ENCODE results near the gene CAMK2N2.

Gene CAMK2N2

DNA sequence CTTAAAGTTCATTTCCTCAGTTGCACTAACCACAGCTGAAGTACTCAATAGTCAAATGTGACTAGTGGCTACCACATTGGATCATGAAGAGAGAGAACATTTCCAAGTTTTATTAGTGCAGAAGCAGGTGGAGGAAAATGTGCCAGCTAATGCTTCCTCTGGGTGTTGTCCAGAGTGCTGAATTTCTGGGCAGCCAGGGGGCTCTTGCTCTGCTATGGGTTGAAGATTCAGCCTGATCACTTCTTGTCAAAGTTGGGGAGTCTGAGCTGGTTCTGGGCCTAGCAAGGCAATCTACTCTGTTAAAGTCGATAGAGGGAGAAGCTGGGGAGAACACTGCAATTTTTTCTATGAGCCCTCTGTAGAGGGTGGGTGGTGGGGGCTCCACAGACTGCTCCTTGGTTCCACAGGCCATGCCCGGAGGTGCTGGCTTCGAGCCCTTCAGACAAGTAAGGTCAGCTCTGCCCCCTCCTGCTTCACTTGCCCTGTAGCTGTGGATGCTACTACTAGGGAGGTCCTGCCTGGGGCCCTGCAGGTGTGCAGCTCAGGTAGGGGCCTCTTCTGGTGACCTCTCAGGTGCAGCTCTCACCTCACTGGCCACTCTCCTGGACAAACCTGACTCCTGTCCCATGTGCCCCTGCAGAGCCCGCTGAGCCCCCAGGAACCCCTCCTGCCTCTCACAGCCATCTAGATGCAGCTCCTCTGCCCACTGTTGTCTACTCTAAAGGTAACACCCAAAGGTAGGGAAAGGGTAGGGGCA, 20.8 kb downstream of the CAMK2N2 start:
- no peak for DNase-seq (ENCODE audit: low read depth in 2 of 2)

DNA sequence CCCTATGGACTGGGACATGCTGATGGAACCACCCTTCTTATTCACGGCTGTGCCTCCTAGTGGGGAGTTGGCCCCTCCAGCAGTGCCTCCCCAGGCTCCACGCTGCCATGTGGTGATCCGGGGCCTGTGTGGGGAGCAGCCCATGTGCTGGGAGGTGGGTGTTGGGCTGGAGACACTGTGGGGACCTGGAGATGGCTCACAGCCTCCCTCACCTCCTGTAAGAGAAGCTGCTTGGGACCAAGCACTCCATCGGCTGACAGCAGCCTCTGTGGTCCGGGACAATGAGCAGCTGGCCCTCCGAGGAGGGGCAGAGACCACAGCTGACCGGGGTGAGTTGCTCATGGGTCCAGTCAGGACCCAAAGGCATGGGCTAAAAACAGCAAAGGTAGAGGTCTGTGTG, 21.6 kb downstream of the CAMK2N2 start:
- DNase-seq (ENCODE audit: low read depth in 2 of 2), result no peak

DNA sequence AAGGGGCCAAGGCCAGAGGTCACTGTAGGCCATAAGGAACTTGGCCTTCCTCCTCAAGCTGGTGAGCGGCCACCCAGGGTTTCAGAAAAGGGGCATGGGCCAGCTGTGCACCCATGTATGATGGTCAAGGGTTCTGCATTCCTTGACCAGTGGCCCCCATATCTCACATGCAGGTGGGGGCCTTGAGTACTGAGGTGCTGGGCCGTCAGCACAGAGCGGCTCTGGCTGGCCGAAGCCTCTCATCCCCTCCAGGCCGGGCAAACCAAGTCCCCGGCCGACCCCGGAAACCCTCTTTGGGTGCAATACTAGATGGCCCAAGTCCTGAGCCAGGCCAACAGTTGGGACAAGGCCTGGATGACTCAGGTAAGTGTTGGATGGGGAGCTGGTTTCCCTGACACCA, 22.1 kb downstream of the CAMK2N2 start:
- no peak for DNase-seq (ENCODE audit: low read depth in 2 of 2)

DNA sequence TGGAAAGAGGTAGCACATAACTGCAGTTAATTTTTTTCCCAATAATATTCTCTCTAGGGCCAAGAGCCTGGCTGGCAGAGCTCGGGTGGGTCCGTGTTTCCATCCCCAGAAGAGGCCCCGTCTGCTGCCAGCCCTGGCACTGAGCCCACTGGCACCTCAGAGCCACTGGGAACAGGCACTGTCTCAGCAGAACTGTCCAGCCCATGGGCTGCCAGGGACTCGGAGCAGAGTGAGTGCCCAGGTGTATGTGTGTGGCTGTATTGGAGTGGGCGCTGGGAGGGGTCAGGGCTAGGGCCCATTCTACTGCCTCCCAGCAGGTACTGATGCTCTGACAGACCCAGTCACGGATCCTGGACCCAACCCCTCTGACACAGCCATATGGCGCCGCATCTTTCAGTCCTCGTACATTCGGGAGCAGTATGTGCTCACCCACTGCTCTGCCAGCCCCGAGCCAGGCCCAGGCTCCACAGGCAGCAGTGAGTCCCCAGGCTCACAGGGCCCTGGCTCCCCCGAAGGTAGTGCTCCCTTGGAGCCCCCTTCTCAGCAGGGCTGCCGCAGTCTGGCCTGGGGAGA, 23.0 kb downstream of the CAMK2N2 start:
- DNase-seq (ENCODE audit: low read depth in 2 of 2), result no peak

DNA sequence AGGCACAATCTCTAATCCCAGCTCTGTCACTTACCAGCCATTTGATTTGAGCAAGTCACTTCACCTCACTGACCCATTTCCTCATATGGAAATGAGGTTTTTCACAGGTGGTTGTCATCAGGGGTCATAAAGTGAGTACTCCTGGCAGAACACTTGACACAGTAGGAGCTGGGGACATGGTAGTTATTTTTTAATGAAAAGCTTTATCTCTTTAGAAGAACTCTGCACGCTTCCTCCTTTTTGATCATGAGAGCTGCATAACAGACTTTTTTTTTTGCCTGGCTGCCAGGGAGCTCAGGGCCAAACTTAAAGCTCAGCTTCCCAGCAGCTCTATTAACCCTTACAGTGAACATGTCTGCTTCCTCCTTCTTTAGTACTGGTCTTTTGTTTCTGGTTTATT, 23.5 kb downstream of the CAMK2N2 start:
- no peak for DNase-seq (ENCODE audit: low read depth in 2 of 2)

DNA sequence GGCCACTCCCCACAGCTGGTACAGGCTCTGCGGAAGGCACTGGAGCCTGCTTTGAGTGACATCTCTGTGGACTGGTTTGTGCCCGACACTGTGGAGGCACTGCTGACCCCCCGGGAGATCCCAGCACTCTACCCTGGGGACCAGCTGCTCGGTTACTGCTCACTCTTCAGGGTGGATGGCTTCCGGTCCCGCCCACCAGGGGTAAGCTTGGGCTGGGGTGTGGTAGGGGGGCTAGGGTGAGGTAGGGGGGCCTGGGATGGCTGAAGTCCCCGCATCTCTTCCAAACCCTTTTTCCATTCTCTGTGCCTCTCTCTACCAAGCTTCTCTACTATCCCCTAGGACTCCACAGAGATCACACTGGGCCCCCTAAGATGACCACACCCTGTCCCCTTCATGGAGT, 24.1 kb downstream of the CAMK2N2 start:
- DNase-seq (ENCODE audit: low read depth in 2 of 2), result no peak

DNA sequence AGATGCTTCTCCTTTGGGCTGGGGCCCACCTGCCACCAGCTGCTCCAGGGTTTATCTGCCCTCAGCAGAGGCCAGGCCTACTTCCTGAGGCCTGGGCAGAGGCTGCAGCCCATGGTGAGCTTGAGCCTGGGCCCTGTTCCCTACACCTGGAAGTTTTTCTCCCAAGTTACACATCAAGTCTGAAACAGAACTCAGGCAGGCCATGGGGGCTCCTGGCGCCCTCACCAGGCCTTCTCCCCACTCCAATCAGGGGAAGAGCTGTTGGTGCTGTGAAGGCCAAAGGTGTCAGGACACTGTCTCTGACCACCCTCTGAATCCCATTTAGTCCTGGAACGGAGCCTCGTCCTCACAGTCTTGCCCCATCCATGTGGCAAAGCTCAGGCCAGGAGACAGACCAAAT, 24.7 kb downstream of the CAMK2N2 start:
- no peak for DNase-seq (ENCODE audit: low read depth in 2 of 2)

DNA sequence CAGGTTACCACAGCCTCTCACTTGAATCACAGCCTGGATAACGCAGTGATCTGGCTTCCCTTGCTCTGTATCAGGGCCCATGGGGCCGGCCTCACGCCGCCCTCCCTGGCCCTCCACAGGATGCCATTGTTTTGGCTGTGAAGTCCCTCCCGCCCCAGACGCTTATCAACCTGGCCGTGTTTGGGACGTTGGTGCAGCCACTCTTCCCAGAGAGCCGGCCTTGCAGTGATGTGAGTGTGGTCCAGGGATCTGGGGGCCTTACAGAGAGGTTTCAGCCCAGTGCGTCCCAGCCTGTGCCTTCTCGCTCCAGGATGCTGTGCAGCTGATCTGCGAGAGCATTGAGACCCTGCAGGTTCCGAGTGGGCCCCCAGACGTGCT, 25.3 kb downstream of the CAMK2N2 start:
- DNase-seq (ENCODE audit: low read depth in 2 of 2), result no peak

DNA sequence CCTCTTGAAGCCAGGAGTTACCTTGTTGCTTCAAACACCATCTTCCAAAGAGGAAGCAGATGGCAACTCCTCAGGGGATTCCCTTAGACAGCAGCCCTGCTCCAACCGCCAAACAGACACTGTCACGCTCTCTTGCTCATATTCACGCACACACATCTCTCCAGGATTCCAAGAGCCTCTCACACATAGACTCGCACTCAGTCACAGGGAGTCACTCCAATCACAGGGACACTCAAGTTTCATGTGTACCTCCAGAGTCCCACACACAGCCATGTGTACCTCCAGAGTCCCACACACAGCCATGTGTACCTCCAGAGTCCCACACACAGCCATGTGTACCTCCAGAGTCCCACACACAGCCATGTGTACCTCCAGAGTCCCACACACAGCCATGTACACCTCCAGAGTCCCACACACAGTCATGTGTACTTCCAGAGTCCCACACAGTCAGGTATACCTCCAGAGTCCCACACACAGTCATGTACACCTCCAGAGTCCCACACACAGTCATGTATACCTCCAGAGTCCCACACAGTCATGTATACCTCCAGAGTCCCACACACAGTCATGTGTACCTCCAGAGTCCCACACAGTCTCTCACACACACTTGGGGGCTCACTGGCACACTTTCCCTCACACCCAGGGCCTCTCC, 25.8 kb downstream of the CAMK2N2 start:
- DNase-seq (ENCODE audit: low read depth in 2 of 2), result no peak

DNA sequence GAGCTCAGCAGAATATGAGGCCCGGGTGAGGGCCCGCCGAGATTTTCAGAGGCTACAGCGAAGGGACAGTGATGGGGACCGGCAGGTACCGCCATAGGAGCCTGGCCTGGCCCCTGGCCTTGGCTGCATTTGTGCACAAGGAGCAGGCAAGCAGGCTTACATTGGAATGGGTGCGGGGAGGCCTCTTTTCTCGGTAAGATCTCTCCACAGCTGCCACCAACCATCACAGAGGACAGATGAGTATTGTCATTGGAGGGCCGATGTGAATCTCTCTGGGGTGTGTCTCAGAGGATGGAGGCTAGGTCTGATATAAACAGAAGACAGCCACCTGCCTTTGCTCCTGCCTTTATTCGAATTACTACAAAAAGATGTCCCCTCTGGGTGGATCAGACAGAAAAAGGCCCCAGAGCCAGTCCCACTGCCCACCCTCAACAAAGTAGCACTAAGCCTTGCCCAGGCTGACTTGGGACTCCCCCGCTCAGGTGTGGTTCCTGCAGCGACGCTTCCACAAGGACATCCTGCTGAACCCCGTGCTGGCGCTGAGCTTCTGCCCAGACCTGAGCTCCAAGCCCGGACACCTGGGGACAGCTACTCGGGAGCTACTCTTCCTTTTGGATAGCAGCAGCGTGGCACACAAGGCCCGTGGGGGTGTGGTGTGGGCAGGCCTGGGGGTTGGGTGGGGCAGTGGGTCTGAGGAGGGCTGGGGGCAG, 26.5 kb downstream of the CAMK2N2 start:
- DNase-seq (ENCODE audit: low read depth in 2 of 2), result no peak

DNA sequence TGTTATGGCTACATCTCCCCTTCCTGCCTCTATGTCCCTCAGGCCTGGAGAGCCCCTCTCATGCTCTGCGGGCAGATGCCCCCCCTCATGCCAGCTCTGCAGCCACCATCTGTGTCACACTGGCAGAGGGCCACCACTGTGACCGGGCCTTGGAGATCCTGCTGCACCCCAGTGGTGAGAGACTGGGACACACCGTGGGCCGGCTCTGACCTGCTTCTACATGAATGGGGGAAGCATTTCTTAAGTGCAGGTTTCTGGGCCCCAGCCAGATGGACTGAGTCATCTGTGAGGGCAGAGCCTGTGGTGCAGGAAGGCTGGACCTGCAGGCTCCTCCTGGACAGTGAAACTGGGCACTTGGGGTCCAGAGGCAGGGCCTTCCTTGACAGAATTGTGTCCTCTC, 27.1 kb downstream of the CAMK2N2 start:
- DNase-seq (ENCODE audit: low read depth in 2 of 2), result no peak

DNA sequence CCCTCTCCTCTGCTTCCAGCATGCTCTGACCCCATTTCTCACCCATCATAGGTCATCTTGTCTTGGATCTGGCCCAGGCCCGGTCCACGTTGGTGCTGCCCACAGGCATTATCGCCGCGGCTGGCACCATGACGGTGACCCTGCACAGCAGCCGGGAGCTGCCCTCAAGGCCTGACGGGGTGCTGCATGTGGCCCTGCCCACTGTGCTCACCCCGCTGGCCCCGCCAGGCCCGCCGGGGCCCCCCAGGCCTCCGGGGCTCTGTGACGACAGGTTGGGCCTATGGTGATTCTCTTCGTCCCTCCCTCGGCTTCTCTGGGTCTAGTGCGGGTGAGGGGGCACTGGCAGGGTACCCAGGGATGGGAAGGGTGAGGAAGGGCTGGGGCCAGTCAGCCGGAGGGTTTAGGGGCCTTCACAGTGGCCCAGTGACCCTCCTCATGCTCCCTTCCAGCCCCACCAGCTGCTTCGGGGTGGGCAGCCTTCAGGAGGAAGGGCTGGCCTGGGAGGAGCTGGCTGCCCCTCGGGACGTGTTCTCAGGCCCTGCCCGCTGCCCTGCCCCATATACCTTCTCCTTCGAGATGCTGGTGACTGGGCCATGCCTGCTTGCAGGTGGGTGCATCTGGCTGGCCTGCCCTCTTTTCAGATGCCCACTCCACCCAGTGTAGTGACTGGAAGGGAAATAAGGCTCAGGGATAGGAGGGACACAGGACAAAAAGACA, 28.1 kb downstream of the CAMK2N2 start:
- DNase-seq (ENCODE audit: low read depth in 2 of 2), result no peak

DNA sequence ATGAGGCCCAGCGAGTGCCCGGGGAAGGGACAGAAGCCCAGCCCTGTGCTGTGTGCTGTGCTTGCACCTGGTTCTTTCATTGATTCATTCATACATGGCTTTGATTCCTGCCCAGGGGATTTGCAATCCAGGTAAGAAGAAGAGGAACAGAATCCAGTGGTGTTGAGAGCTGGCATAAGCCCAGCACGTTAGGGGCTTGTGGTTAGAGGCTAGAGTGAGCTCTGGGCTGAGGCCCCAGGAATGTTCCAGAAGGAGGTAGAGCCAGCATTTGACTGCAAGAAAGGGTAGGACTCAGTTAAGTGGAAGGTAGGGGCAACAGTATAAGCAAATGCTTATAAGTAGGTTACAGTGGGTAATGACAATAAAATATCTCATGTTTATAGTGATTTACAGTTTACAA, 29.7 kb downstream of the CAMK2N2 start:
- DNase-seq (ENCODE audit: low read depth in 2 of 2), result no peak

DNA sequence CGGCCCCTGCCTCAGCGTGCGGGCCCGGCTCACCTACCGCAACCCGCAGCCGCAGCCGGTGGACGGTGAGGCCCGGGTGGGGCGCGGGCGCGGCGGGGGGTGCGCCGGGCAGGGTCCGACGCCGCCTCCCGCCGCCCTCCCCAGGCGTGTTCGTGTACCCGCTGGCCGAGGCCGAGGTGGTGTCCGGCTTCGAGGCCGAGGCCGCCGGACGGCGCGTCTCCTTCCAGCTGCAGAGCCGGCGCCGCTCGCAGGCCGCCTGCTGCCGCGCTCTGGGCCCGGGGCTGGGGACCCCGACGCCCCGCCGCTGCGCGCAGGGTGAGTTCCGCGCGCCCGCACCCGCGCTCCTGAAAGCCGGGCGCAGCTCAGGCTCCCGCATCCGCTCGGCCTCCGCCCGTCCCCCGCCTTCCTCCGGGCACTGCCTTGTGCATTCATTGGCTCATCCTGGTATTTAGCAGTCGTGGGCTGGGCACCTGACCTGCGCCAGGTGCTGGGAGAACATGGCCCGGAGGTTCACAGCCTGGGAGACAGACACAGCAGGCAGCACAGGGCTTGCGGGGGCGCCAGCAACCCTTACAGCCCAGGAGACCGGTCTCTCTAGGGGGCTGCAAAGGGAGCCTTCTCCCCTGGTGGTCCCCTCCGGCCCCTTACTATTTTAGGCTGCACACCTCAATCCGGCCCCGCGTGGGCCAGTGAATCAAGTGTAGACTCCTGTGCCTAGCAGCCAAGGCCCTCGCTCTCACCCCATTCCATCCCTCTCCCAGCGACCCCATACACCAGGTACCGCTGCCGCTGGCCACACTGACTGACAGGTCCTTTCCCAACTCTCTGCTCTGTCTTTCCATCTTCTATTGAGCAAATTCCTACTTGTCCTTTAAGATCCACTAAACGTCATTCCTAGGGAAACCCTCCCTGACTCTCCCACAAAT, 30.5 kb downstream of the CAMK2N2 start:
- no peak for DNase-seq (ENCODE audit: low read depth in 2 of 2)

DNA sequence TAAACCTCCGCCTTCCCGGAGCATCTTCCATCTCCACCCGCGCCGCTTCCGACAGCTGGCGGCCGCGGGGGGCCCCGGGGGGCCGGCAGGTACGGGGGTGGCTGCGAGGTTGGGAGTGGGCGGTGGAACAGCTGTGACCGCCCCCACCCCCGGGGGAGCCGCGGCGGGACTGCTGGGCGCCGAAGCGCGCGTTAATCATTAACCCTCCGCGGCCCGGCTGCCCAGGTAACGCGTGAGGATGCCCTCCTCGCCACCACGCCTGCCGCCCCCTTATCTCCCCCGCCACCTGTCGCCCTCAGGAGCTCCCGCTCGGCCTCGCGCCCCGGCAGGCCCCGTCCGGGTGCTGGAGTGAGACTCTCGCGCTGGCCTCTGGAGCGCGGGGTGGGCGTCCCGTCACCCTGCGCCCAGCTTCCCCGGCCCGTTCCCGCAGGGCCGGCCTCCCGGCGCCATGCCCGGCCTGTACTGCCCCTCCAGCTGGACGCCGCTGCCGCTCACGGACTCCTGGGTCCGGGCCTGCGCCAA, 31.2 kb downstream of the CAMK2N2 start:
- DNase-seq (ENCODE audit: low read depth in 2 of 2), result no peak

DNA sequence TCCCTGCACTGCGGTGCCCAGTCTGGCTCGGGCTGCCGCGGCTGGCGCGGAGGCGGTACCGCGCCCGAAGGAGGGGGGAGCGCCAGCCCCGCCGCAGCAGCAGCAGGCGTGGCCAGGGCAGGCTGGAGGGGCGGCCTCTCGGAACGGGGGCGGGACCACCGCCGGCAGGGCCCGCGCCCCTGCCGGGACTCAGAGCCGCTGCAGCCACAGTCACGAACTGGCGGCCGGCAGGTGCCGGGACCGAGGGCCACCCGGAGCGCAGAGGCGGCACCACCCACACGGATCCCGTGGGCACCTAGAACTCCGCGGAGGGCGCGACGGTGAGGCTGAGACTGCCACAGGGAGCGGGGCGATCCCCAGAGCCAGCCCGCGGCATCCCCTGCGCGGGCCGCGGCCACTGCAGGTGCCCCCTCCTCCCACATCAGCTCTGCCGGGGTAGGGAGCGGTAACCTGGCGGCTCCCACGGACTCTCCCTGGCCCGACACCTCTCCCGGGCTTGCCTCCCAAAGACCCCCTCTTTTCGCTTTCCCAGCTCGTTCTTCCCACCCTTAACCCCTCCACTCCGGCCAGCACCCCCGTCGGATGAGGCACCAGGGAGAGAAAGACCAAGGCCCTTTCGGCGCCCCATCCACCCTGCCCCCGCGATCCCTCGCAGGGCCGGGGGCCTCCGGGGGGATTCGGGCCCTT, 31.8 kb downstream of the CAMK2N2 start, which contains the start of gene VWA5B2:
VWA5B2 (plus strand) TSS at position 192 of the 687 bp plus-strand sequence. CDS start 944 bp downstream, outside the sequence.
- peak; percentile 44 to 53 for DNase-seq (ENCODE audit: low read depth in 2 of 2)

DNA sequence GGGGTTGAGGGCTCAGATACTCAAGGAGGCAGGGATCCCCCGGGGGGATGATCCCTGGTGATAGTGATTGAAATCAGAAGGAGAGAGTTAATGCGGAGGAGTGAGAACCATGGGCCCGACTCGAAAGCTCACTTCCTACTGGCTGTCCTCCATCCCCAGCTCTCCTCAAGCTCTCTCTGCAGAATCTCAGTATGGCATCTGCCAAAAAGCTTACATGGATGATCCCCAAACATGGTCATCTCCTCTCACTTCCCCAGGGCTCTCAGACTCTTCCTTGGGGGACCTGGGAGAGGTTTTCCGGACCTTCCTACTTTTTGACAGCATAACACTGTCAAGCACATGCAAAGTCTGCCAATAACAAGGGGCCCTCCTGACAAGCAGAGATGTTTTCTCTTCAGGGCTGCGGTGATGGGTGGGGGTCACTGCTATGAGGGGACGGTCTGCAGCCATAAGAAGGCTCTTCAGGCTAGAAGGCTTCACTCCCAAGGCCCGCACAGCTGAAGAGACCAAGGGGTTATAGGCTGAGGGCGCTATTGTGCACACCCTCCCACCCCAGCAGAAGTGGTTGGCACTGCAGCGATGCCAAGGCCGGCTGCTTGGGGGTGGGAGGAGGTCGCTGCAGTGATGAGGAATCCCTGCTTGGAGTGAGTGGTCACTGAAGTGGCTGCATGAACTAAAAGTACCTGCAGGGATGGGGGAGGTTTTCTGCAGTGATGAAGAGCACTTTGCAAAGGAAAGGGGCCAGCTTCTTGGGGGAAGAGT, 32.8 kb downstream of the CAMK2N2 start:
- no peak for DNase-seq (ENCODE audit: low read depth in 2 of 2)

DNA sequence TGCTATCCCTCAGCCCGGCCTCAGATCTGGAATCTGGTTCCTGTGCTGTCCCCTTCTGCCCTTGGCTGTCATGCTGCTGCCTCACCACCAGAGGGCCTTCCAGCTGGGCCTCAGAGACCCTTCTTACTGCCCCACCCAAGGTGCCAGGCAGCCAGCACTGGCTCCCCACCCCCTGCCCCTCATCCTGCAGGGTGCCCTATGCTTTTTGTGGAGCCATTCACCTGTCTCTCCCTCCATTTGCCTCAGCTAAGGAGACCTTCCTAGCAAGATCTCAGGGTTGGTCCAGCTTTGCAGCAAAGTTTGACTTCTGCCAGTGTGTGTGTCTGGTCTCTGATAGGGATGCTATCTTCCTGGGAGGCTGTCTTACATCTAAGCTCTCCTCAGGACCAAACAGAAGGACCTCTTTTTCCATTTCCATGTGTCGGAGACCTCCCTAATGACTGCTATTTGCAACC, 33.8 kb downstream of the CAMK2N2 start:
- DNase-seq (ENCODE audit: low read depth in 2 of 2), result no peak

DNA sequence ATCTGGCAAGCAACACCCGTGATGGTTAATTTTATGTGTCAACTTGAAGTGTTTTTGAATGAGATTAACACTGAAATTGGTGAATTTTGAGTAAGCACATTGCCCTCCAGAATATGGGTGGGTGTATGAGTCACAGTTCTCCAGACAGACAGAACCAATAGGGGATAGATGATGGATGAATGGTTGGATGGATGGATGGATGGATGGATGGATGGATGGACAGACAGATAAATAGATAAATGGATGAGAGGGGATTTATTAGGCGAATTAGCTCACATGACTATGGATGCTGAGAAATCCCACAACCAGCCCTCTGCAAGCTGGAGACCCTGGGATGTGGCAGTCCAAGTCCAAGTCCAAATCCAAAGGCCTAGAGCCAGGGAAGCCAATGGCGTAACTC, 37.4 kb downstream of the CAMK2N2 start:
- DNase-seq (ENCODE audit: low read depth in 2 of 2), result no peak
